ENCODE results near the gene EFCAB14. TPM values are rescaled to one million over a fixed set of nuclear protein-coding genes. Genes with fewer than 3 reads are reported as not detected.
A peak's percentile ranks its signal among the peaks of the same experiment; 100 is the strongest.
"Not testable (repeated sequence)": the region's sequence is repeated elsewhere in the genome, so short reads cannot be mapped to it uniquely, and the experiment has no call there.

Gene EFCAB14
- total RNA-seq, 1 donor from 2014 or later, result 64.6 TPM

DNA sequence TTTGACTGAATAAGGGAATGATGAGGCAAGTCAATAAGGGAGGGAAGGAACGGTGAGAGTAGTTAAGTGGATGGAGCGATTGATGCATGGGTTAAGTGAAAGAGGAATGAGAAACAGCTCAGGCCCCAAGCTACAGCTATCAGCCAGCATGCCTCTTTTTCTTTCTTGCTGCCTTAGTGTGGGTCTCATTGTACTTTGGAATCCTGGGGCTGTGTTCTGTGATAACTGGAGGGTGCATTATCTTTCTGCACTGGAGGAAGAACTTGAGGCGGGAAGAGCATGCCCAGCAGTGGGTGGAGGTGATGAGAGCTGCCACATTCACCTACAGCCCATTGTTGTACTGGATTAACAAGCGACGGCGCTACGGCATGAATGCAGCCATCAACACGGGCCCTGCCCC, 46.2 kb downstream of the EFCAB14 start:
- Mint-ChIP-seq H3K4me3 (no peak overlapping the region), H3K36me3 (peaks cover 9% of the 10 kb centered on the region), H3K27me3 (no peaks in the 10 kb centered on the region), H3K27ac (no peak overlapping the region), H3K4me1 (ENCODE audit: unreplicated experiment) (no peaks in the 10 kb centered on the region), H3K9me3 (no peaks in the 10 kb centered on the region)
- TF ChIP-seq, protein P1, sequence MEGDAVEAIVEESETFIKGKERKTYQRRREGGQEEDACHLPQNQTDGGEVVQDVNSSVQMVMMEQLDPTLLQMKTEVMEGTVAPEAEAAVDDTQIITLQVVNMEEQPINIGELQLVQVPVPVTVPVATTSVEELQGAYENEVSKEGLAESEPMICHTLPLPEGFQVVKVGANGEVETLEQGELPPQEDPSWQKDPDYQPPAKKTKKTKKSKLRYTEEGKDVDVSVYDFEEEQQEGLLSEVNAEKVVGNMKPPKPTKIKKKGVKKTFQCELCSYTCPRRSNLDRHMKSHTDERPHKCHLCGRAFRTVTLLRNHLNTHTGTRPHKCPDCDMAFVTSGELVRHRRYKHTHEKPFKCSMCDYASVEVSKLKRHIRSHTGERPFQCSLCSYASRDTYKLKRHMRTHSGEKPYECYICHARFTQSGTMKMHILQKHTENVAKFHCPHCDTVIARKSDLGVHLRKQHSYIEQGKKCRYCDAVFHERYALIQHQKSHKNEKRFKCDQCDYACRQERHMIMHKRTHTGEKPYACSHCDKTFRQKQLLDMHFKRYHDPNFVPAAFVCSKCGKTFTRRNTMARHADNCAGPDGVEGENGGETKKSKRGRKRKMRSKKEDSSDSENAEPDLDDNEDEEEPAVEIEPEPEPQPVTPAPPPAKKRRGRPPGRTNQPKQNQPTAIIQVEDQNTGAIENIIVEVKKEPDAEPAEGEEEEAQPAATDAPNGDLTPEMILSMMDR (conservative IDR thresholded peaks at IDR 0.05), result no peak
- no peak for DNase-seq (ENCODE audit: extremely low spot score, unreplicated experiment)

DNA sequence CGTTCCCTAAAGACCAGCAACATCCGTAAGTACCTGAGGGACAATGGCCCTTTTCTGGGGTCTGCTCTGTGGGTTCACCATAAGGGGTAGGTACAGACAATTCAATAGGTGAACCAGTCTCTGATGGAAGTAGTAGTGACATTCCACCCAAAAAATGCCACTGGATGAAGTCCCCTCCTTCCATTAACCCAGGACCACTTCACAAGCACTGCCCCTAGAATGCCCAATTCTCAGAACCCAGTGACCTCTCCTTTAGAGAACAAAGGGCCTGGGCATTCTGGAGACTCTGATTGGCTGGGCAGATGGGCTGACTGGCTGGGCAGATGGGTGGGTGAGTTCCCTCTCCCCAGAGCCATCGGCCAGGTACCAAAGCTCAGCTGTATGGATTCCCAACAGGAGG, 47.4 kb downstream of the EFCAB14 start, which contains the start of gene TEX38:
TEX38 (plus strand) TSS at position 301 of the 400 bp plus-strand sequence; CDS start at position 382, 81 bp downstream.
- no peaks in the 10 kb centered on the region for H3K27me3 Mint-ChIP-seq
- peaks cover 11% of the 10 kb centered on the region for H3K4me1 Mint-ChIP-seq (ENCODE audit: unreplicated experiment)
- no peaks in the 10 kb centered on the region for H3K9me3 Mint-ChIP-seq
- no peak within 1 kb of the TSS for H3K4me3 Mint-ChIP-seq
- H3K36me3 Mint-ChIP-seq, result no peaks in the 10 kb centered on the region
- DNase-seq (ENCODE audit: extremely low spot score, unreplicated experiment), result no peak
- H3K27ac Mint-ChIP-seq, result no peak within 1 kb of the TSS
- TF ChIP-seq, protein P1 (conservative IDR thresholded peaks at IDR 0.05), result no peak

DNA sequence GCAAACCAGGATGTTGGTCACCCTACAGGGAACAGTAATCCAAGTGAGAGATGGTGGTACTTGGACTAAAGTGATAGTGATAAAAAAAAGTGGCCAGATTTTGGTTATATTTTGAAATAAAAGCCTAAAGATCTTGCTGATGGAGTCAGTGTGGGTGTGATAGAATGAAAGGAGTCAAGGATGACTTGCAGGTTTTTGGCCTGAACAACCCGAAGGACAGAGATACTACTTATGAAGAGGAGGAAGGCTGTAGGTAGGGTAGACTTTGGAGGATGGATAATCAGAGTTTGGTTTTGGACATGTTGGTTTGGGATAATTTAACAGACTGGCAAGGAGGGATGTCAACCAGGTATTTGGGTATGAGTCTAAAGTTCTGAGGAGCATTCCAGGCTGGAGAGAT, 48.8 kb downstream of the EFCAB14 start:
- H3K9me3 Mint-ChIP-seq, result no peaks in the 10 kb centered on the region
- H3K27ac Mint-ChIP-seq, result no peak overlapping the region
- no peaks in the 10 kb centered on the region for H3K27me3 Mint-ChIP-seq
- no peak for DNase-seq (ENCODE audit: extremely low spot score, unreplicated experiment)
- H3K4me3 Mint-ChIP-seq, result no peak overlapping the region
- TF ChIP-seq, protein P1 (conservative IDR thresholded peaks at IDR 0.05), result no peak
- H3K36me3 Mint-ChIP-seq, result no peaks in the 10 kb centered on the region
- H3K4me1 Mint-ChIP-seq (ENCODE audit: unreplicated experiment), result peaks cover 13% of the 10 kb centered on the region

DNA sequence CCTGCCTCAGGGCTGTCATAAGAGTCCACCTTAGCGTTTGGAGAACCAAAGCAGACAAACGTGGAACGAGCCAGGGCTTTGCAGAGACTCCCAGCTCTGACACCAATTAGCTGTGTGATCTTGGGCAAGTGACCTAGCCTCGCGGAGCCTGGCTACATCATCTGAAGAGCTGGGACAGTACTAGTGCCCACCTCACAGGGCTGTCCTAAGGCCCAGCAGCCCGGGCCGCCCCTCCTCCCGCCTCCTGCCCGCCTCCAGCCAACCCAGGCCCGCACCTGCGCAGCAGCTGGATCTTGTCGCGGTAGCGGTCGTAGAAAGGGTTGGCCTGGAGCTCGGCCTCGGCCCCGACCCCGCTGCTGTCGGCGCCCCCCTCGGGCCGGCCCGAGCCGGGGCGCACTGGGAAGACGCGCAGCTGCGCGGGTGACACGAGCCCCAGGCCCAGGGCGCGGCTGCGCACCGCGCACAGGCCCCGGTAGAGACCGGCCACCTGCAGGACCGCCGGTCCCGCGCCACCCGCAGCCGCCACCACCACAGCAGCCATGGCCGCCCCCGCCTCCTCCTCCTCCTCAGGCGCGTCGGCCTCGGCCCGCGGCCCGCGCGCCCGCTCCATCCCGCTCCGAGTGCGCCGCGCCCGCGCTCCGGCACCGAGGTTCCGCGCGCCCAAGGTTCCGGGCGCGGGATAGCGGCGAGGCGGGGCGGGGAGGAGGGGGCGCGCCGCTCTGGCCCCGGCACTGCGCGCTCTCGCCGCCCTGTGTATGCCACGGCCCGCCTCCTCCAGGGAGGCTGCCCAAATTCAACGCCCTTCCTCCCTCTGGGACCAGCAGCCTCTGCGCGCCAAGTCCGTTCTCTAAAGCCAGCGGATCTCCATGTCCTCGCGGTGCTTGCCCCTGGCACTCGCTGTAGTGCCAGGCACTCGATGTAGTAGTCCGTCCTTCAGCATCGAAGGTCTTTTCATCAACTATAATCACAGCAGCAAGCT, 50.8 kb downstream of the EFCAB14 start, which contains the start of gene ATPAF1:
ATPAF1 (minus strand) TSS at position 583 of the 979 bp plus-strand sequence; CDS start at position 541, 42 bp downstream.
- peaks cover 5% of the 10 kb centered on the region for H3K36me3 Mint-ChIP-seq
- H3K27me3 Mint-ChIP-seq, result no peaks in the 10 kb centered on the region
- DNase-seq (ENCODE audit: extremely low spot score, unreplicated experiment), result peak; percentile 77
- TF ChIP-seq, protein P1 (conservative IDR thresholded peaks at IDR 0.05), result no peak
- H3K4me1 Mint-ChIP-seq (ENCODE audit: unreplicated experiment), result peaks cover 13% of the 10 kb centered on the region
- no peaks in the 10 kb centered on the region for H3K9me3 Mint-ChIP-seq
- H3K27ac Mint-ChIP-seq, result peak within 1 kb of the TSS; percentile 15
- peak within 1 kb of the TSS; percentile 73 for H3K4me3 Mint-ChIP-seq

DNA sequence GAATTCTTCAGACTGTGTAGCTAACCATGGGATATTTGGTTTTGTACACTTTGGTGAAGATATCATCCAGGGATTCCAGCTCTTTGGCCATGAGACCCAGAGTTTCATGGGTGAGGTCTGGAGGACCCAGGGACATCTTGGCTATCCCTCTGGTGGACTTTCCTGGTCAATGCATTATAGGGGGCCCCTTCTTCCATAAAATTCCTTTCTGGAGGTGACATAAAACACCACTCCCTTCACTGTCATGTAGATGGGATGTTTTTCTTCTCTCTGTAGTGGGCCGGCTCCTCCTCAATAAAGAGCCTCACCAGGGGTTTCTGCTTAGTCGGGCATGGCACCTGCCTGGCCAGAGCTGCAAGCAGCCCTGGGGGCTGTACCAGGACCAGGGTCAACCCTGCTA, 52.9 kb downstream of the EFCAB14 start:
- TF ChIP-seq, protein P1 (conservative IDR thresholded peaks at IDR 0.05), result no peak
- no peaks in the 10 kb centered on the region for H3K27me3 Mint-ChIP-seq
- peaks cover 13% of the 10 kb centered on the region for H3K4me1 Mint-ChIP-seq (ENCODE audit: unreplicated experiment)
- H3K4me3 Mint-ChIP-seq, result peak overlapping the region; percentile 73
- H3K36me3 Mint-ChIP-seq, result peaks cover 9% of the 10 kb centered on the region
- H3K9me3 Mint-ChIP-seq, result no peaks in the 10 kb centered on the region
- no peak overlapping the region for H3K27ac Mint-ChIP-seq
- no peak for DNase-seq (ENCODE audit: extremely low spot score, unreplicated experiment)

DNA sequence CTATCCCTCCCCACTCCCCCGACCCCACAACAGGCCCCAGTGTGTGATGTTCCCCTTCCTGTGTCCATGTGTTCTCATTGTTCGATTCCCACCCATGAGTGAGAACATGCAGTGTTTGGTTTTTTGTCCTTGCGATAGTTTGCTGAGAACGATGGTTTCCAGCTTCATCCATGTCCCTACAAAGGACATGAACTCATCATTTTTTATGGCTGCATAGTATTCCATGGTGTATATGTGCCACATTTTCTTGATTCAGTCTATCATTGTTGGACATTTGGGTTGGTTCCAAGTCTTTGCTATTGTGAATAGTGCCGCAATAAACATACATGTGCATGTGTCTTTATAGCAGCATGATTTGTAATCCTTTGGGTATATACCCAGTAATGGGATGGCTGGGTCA, 56.0 kb downstream of the EFCAB14 start:
- not testable (repeated sequence) for H3K27ac Mint-ChIP-seq; H3K36me3 Mint-ChIP-seq; H3K4me3 Mint-ChIP-seq; DNase-seq (ENCODE audit: extremely low spot score, unreplicated experiment); H3K9me3 Mint-ChIP-seq; H3K27me3 Mint-ChIP-seq
- peaks cover 13% of the 10 kb centered on the region for H3K4me1 Mint-ChIP-seq (ENCODE audit: unreplicated experiment)

DNA sequence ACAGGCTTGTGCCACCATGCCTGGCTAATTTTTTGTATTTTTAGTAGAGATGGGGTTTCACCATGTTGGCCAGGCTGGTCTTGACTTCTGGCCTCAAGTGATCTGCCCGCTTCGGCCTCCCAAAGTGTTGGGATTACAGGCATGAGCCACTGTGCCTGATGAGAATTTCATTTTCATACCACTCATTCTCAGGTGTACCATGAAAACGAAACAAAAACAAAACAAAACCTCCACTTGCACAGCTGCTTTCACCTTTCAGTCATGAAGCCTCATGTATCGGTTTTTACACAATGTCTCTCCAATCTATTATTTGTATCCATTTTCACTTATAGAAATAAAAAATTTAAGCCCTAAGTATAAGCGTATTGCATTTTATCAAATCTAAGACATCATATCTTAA, 58.8 kb downstream of the EFCAB14 start:
- H3K9me3 Mint-ChIP-seq; H3K27me3 Mint-ChIP-seq; DNase-seq (ENCODE audit: extremely low spot score, unreplicated experiment); H3K4me1 Mint-ChIP-seq (ENCODE audit: unreplicated experiment); H3K4me3 Mint-ChIP-seq; H3K27ac Mint-ChIP-seq: not testable (repeated sequence)
- peaks cover 23% of the 10 kb centered on the region for H3K36me3 Mint-ChIP-seq

All from type B pancreatic cell (in vitro differentiated cells).